GM11168 (cell line): ENCODE results near the gene CYP19A1.

Source experiments
- in situ Hi-C: fragments of 300-500 bp; cut with MboI; formaldehyde crosslinking; loops from one replicate; pipeline ENCODE4 v1.12.0; 2022; ENCODE audit warnings: low sequenced_read_pairs; ENCODE audit not compliant: unreplicated experiment

The CYP19A1 gene

DNA sequence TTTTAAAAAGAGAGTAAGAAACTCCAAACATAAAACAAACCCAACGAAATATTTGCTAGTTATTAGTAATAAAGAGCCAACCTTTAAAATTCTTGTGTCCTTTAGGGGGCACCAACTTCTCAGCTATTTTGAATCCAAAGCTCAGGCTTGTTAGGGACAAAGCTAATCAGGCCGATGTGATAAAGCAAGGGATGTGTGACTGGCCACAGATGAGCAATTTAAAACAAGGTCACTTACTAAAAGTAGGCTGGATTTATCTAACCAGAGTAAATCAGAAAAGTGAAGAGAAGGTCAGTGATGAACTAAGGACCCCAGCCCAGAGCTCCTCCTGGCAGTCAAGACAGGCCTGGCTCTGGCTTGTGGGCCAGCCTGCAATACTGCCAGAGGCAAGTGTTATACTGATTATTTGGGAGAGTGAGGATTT, 108.5 kb downstream of the CYP19A1 start:
- in situ Hi-C loops, result no loop called here

DNA sequence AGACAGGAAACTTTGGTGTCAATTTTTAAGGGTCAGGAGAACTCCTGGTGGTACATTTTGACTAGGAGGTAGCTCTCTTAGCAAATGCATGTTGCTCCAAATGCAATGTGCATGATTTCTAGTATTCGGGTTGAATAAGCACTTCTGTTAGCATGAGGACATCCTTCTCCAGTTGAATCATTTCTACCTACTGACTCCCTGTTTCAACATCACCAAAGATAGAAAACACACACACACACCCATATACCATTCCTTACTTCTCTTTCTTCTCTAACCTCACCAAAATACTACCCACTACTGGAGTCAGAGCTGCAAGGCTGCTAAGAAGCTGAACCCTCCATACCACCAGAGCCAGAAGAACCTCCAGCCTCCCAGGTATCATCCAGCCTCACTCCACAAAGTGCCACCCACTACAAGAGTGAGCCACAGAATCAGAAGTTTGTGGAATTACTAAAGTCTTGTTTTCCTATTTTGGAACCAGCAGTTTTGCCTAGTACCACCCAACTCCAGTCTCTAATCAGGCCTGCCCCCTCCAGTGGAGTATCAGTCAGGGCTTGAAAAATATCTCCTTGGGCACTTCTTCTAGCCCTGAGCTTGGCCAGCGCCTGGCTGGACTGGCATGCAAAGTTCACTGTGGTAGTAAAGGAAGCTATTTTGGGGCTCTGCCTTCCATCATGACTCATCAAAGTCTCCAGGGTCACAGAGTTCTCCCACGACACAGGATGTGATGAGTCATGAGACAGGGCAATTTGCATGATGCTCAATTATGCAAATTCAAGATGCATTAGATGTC, 110.3 kb downstream of the CYP19A1 start:
- in situ Hi-C loops, result no loop called here

DNA sequence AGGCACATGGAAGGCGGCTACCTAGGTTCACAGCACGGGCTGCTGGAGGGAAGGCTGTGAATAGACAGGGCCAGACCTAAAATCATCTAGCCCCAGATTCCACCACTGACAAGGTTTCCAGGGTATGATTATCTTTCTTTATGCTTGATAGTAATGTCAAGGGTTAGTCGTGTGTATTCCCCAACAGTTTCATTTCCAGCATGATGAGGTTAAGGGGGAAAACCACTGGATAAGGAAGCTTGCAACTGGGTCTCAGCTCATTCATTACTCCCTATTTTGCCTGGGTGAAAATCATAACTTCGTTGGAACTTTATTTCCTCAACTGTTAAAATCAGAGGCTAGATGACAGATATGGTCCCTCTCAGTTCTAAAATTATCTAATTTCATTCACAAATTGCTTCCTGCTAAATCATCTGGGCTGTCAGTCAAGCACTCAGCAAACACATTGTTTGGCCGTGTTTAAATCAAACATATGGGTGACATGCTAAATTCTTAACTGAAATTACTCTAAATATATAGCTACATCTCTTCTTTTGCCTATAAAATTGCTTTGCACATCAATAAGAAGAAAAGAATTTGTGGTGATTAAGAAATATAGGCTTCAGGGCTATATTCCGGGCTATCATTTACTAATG, 111.7 kb downstream of the CYP19A1 start:
- in situ Hi-C loops, result no loop called here

DNA sequence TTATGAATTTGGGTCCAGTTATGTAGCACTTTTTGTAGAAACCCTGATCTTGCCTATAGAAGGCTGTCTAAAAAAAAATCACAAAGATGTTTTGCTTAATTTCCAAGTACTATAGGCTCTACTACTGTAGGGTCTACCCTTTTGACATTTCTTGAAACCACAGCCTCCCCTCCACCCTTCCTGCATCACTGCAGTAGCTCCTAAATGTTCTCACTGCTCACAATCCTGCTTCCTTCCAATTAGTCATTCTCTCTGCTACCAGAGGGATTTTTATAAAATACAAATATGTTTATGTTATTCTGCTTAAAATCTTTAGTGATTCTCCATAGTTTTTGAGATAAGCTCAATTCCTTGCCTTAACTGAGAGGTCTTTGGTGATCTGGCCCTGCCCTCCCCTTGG, 114.0 kb downstream of the CYP19A1 start:
- in situ Hi-C loops, result no loop called here

DNA sequence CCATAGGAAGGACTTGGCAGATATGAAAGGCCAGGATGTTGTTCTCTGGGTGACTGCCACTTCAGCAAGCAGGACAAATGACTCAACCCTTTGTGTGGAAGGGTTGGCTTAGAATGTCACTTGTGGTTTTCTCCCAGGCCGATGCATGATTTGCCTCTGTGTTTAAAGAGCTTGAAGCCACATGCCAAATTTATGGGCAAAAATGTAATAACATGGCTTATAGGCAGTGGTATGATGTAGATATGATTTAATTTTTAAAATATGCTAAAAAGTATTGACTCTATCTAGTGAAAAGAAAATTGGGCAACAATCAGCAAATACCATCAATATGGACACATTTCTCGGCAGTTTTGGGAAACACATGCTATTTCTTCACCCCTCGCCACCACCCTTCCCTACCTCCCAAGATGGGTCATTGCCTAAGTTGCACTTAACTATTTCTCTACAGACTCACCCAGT, 114.6 kb downstream of the CYP19A1 start:
- in situ Hi-C loops, result no loop called here

DNA sequence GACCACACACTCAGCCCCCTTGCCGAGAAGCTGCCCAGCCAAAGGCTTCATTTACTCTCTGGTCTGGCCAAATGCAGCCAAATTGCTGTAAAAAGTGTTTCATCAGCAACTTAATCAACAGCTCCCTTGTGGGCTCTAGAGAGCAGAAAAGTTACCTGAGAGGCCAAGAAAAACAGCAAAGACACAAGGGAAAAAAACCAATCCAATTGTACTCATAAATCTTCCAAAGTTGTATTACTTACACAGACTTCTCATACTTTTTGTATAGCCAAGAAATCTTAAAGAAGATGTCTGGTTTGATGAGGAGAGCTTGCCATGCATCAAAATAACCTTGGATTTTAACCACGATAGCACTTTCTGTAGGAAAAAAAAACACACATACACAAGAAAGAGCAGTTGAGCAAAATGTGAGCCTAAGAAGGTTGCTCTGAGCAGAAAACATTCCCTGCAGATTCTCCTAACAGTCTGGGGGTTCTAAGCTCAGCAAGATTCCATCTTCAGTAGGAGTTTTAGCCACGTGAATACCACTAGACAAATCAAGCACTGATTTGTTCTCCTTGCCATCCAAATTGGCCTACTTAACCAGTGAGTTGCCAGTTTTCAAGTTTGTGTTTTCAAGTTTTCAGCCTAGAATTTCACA, 120.0 kb downstream of the CYP19A1 start:
- in situ Hi-C loops, result no loop called here

DNA sequence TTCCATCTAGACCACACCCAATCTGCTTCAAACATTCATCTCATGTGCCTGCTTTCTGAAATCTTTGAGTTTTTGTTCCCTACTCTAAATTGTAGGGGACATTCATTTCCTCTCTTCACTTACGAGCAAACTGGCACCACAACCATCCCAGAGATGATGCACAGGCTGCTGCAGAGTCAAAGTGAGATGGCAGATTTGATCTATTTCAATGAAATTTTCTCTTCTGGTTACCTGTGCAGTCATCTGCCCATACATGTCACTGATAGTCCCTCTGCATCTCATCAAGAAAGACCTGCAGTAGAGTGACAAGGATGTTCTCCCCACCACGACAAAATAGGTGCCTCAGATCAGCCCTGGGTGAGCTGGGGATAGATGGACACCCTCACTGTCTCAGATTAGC, 125.5 kb downstream of the CYP19A1 start:
- in situ Hi-C loops, result no loop called here

DNA sequence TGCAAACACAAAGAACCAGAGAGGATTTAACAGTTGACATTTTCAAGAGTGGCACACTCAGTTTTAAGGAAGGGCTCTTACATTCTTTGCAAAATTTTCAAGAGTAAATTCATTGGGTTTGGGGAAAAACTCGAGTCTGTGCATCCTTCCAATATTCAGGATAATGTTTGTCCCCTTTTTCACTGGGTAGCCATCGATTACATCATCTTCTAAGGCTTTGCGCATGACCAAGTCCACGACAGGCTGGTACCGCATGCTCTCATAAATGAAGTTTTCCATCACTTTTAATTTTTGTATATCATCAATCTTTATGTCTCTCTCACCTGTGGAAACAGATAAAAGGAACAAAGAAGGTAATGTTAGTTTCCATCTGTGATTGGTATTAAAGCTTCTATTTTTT, 126.2 kb downstream of the CYP19A1 start:
- in situ Hi-C loops, result no loop called here

DNA sequence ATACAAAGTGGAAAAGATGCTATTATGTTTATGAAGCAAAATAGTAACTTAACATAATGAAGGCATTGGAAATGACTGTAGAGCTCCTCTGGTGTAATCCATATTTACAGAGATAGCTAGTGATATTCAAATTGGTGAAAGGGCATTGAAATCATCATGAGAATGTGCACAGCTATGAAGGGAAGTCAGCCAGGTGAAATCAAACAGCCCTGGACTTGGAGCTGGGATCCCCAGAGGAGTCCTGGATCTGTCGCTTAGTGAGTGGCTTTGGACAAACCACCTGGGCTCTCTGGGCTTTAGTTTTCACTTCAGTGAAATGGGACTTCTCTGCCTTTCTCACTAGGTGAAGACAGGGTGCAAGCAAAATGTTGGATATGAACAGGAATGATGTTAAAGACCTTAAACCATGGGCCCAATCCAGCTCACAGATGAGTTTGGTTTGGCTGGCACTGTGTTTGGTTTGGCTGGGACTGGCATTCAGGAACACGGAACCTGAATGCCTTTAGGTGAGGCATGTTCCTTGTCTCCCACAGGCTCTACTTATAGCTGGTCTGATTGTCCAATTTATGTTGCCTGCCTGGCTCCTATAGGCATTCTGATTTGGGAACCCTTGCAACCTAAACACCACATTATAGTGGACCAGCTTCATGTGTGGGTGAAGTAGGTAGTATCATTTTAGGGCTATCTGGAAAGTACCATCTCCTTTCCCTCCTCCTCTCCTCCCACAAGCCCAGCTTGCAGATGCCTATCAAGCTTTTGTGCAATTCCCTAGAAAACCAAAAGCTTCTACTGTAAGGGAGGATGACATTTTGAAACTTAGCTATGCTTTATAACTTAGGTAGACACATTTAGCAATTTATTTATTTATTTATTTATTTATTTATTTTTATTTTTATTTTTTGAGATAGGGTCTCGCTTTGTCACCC, 133.1 kb downstream of the CYP19A1 start:
- in situ Hi-C loops, result no loop called here

DNA sequence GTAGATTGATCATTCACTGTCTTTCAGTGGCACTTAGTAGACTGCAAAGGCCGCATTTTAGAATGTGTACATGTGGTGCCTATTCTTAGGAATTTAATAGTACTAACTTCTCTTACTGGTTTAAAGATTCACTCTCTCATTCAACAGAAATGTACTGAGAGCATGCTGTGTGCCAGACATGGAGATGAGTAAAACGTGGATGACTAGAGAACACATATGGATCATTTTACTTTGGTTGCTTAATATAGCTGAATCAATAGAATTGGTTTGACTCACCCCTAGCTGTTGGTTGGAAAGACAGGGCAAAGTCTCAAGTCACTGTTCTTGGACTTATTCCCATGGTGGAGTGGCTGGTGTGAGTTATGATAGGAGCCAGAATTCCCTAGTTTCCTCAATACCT, 134.6 kb downstream of the CYP19A1 start:
- in situ Hi-C loops, result no loop called here

DNA sequence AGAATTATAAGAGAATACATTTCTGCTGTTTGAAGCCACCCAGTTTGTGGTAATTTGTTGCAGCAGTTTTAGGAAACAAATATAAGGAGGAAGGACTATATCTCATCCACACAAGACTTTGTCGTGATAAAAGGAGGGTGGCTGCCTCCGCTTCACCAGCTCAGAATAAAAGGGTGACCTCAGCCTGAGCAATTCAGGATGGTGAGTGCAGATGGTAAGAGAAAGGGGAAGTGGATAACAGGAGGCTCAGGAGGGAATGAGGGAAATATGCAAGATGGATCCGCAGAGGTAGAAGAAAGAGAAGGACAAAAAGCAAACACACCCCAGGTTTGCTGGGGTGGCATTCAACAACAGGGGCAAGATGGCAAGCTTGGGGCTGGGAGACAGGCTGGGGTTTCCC, 135.6 kb downstream of the CYP19A1 start:
- in situ Hi-C loops, result no loop called here

DNA sequence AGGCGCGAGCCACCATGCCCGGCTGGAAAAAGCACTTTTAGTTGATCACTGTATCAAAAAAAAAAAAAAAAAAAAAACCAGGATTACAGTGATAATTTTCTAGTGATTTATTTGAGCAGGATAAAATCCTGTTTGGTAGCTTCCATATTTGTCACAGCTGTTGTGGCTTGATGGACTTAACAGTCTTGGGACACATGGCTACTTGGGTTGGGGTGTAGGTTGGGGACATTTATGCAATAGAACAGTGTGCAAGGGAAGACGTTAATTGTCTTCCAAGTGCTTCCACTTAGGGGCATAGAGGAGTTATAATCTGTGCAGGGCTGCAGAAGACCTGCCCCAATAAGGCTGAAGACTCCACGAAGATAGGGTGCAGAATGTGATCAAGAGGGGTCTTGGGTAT, 136.8 kb downstream of the CYP19A1 start:
- in situ Hi-C loops, result no loop called here

DNA sequence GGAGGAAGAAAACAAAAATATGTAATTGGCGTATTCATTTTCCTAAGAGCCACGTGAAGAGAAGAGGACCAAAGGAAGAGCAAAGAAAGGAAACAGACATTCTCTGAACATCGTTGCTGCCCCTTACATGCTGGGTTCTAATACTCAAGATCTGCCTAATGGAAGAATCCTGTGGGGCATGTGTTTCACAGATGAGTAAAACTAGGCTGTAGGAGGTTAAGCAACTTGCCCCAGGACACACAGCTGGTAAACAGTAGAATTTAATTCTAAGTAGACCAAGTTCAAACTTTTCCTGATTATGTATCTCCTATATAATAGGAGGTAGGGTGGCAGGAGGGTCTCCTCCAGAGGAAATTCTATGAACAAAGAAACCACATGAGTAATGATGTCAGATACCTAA, 137.6 kb downstream of the CYP19A1 start:
- in situ Hi-C loops, result no loop called here

DNA sequence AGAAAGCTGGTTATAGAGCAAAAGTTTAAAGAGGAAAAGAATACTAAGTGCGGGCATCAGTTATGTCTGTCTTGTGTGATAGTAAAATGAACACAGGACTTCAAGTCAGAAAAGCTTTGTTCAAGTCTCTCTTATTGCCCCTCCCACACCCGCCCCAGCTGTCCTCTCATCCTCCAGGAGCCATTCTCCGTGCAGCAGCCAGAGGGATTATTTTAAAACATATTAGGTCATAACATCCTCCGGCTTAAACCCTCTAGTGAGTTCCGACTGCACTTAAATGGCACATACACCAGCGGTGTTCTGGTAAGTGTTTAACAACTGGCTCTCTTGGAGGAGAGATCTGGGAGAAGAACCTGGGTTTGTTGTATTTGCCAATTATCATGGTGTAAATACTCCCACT, 138.9 kb downstream of the CYP19A1 start:
- in situ Hi-C loops, result no loop called here

DNA sequence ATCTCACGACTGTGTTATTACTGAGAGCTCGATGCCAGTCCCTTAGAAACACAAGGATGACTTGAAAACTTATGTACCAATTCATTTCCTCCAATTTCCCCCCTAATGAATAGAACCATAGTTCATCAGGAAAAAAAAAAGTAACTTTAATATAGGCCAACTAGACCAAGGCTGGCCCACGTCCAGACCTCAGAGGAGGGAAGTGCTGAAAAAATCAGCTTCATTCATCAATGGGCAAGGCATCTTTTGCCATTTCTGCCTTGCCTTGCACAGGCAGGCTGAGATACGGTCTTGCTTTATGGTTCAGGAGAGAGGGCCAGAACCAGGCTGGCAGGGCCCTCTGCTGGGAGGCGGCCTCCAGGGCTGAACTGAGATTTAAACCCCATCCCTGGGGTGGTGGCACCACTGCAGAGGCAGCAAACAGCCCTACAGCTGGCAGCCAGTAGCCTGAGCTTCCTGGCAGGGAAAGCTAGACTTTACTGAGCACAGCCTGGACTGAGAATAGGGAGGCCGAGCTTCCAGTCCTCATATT, 139.6 kb downstream of the CYP19A1 start:
- in situ Hi-C loops, result no loop called here

DNA sequence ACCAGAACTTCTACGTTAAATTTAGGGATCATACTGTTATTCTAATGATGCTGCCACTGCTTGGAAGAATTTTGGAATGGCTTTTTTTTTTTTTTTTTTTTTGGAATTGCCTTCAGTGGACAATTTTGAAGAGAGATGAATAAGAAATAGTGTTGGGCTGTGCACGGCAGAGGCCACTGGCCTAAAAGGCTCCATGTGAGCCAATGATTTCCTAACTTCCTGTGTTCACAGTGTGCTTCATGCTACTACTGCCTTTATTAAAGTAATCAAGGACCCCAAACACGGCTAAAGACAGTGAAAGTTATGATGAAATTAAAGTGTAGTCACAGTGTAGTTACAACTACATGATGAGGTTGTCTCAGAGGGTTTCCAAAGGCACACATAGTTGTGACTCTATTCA, 142.9 kb downstream of the CYP19A1 start:
- in situ Hi-C loops, result no loop called here

DNA sequence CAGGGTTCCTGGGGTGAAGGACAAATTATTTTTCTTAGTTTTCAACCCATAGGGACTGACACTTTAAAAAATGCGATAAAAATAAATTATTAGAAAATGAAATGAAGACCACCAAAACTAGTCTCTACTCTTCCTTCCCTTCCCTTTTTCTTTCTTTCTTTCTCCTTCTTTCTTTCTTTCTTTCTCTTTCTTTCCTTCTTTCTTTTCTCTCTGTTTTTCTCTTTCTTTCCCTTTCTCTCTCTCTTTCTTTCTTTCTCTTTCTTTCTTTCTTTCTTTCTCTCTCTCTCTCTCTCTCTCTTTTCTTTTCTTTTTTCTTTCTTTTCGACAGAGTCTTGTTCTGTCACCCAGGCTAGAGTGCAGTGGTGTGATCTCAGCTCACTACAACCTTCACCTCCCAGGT, 144.4 kb downstream of the CYP19A1 start:
- in situ Hi-C loops, result no loop called here

DNA sequence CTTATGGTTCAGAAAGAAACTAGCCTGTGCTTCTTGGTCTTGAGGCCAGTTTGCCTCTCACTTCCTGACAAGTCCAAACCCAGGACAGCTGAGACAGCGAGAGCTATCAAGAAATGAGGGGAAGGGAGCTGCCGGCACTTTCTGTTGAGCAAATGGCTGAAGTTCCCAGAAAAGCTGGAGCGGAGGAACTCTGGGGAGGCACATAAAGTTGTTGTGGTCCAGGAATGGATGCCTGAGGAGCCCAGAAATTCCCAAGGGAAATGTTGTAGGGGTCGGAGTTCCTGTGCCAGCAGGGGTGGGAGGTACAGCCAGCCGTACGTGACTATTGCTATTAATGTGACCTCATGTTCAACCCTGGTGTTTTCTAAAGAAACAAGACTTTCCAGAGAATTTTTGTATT, 144.9 kb downstream of the CYP19A1 start:
- in situ Hi-C loops, result no loop called here

DNA sequence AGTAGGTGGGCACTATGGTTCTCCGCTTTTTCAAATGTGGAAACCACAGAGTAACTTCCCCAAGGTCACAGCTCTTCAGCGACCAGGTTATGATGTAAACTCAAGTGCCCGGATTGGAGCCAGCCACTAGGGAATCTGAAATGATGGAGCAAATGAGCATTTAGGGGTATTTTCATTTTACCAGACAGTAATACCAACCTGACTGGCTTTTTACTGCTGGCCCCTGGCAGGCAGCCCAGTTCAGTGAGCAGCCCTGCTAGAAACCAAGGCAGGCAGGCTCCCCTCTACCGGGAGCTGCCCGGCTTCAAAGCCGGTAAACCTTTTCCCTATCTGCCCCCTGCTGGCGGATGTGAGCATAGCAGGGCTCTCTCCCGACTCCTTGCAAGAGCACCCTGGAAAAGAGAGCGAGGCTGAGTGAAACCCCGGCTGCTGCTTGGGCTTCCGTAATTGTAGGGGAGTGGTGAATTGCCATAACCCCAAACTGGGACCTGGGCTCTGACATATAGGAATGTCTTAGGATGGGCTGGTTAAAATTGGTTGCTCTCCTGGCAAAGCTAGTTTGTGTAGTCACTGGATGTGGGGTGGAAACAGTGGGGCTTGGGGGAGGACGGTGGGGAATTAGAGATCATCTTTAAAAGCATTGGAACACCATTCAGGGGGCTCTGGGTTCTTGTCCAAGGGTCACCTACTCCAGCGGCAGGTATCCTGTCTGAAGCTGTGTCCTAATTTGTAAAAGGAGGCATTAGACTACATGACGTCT, 145.7 kb downstream of the CYP19A1 start:
- in situ Hi-C loops, result no loop called here
